Peyer's patch (tissue), 4 donors: ENCODE results near the gene PHLDB3. TPM values are rescaled to one million over a fixed set of nuclear protein-coding genes. Genes with fewer than 3 reads are reported as not detected.

Experiments
- DNase-seq, 3 donors: peaks; one replicate each; pipeline ENCODE4 v3.0.0-alpha.2; 2017 to 2019
- H3K27ac ChIP-seq, 4 donors: fragments of 200-600 bp; sonication (generic); one replicate each; pipeline ENCODE4 v1.5.1; 2016 to 2019
- H3K27me3 ChIP-seq, 2 donors: fragments of 200-600 bp; sonication (generic); one replicate each; pipeline ENCODE4 v1.5.1; 2019
- H3K36me3 ChIP-seq, 3 donors: fragments of 200-600 bp; sonication (generic); one replicate each; pipeline ENCODE4 v1.5.1; 2016 to 2019
- H3K4me1 ChIP-seq, 4 donors: fragments of 200-600 bp; sonication (generic); one replicate each; pipeline ENCODE4 v1.5.1; 2016 to 2019
- H3K4me3 ChIP-seq, 4 donors: fragments of 200-600 bp; sonication (generic); 1 replicate in 3 of 4; 2 replicates in 1 of 4; pipeline ENCODE4 v1.5.1; 2016 to 2019; ENCODE audit warnings: mild to moderate bottlenecking in 1 of 4
- H3K9me3 ChIP-seq, 4 donors: fragments of 200-600 bp; sonication (generic); one replicate each; pipeline ENCODE4 v1.5.1; 2016 to 2019; ENCODE audit warnings: mild to moderate bottlenecking in 1 of 4
- CTCF ChIP-seq, 6 experiments: fragments of 450-650 bp in 4 of 6; fragments of 200-600 bp in 2 of 6; sonication (generic) in 1 of 6; IDR thresholded peaks; one replicate each; pipeline ENCODE4 v1.5.1; 2017 to 2019; ENCODE audit warnings: antibody characterized with exemption in 6 of 6, mild to moderate bottlenecking in 3 of 6, moderate library complexity in 1 of 6
- POLR2A ChIP-seq, 2 donors: fragments of 450-650 bp; IDR thresholded peaks; one replicate each; pipeline ENCODE4 v1.5.1; 2017; ENCODE audit warnings: antibody characterized with exemption in 2 of 2, mild to moderate bottlenecking in 2 of 2, moderate library complexity in 2 of 2
- total RNA-seq, 4 donors: library from RNA; depleted of rRNA; stranded (reverse); fragments of >200 nt; gene quantifications; one replicate each; pipeline ENCODE4 v1.1.0, GENCODE V29; 2016

PHLDB3 gene
- total RNA-seq, 4 donors from 2014 or later = 13.0 to 23.4 (median 18.0) TPM

DNA sequence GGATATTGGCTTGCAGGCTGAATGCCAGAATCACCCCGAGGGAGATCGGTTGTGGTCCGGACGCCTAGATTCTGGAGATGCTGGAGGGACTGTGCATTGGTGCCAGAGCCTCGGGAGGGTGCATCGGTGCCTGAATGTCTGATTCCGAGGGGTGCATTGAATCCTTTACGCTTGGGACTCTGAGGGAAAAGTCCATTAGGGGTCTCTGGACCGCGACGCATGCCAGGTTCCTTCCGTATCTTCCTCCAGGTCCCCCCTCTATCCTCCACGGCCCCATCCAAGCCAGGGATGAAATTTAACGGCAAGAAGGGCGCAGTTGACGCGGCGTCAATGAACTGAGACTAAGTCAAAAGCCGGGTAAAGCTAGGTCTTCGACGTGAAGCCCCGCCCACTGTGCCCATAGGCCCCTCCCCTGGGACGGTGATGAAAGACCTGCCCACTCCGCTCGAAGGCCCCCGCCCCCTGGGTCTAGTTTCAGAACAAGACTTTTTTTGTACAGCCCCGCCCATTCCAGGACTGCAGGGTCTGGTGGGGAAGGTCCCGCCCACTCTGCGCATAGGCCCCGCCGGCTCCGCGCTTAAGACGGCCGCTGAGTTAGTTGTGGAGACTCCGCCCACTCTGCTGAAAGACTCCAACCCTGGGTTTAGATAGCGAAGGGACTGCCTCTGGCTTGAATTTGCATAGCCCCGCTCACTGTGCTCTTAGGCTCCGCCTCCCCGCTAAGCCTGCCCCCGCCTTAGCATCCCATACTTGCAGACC, 29.2 kb upstream of the PHLDB3 start:
- H3K27me3 ChIP-seq = no peaks in the 10 kb centered on the region
- H3K27ac ChIP-seq = peak overlapping the region; percentile 75 to 95 (median 88)
- peak overlapping the region; percentile 51 to 77 (median 61) for H3K4me3 ChIP-seq
- DNase-seq = peak; percentile 97 to 98 (median 98)
- peak in 1 of 2 donors; percentile 8 for TF ChIP-seq POLR2A (IDR thresholded peaks at IDR 0.05)
- TF ChIP-seq CTCF (IDR thresholded peaks at IDR 0.05) = no peak
- peaks cover 0 to 19% (median 0%) of the 10 kb centered on the region in 4 donors for H3K4me1 ChIP-seq
- no peaks in the 10 kb centered on the region for H3K9me3 ChIP-seq
- peaks cover 0 to 12% (median 0%) of the 10 kb centered on the region in 3 donors for H3K36me3 ChIP-seq

GRCh38 chr19:43532962-43533545, 28.5 kb upstream of the PHLDB3 start, which contains the start of gene ZNF575:
ZNF575 (plus strand) TSS chr19:43533188; CDS start chr19:43534423, 1,235 bp downstream.
- Histone ChIP-seq H3K9me3 (no peaks in the 10 kb centered on the region), H3K4me1 (peaks cover 0 to 20% (median 0%) of the 10 kb centered on the region in 4 donors), H3K27ac (peak within 1 kb of the TSS; percentile 75 to 95 (median 88)), H3K36me3 (peaks cover 0 to 5% (median 0%) of the 10 kb centered on the region in 3 donors), H3K4me3 (peak within 1 kb of the TSS; percentile 51 to 77 (median 61)), H3K27me3 (no peaks in the 10 kb centered on the region)
- peak; percentile 87 to 94 (median 94) for DNase-seq
- TF ChIP-seq CTCF (IDR thresholded peaks at IDR 0.05) = peak in 1 of 6 experiments; percentile 6
- no peak for TF ChIP-seq POLR2A (IDR thresholded peaks at IDR 0.05)

DNA sequence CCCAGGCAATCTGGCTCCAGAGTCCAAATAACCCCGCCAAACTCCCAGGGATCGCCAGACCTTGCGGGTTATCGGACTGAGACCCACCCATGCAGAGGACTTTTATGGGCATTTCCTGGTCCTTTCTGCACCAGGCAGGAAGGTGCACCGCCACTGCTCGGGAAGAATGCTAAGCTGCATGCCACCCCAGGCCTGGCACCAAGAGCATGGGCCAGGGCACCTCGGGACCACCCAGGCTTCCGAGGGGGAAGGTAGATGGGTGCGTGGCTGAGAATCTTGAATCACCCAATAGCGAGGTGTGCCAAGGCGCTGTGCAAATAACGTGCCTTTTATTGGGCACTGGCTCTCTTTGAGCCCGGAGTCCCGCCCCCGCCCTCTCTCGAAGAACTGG, 28.0 kb upstream of the PHLDB3 start:
- Histone ChIP-seq H3K9me3 (no peaks in the 10 kb centered on the region), H3K4me3 (peak overlapping the region; percentile 51 to 77 (median 61)), H3K27me3 (no peaks in the 10 kb centered on the region), H3K27ac (peak overlapping the region; percentile 75 to 95 (median 88)), H3K36me3 (no peaks in the 10 kb centered on the region), H3K4me1 (peaks cover 0 to 25% (median 2%) of the 10 kb centered on the region in 4 donors)
- no peak for TF ChIP-seq CTCF (IDR thresholded peaks at IDR 0.05)
- TF ChIP-seq POLR2A (IDR thresholded peaks at IDR 0.05) = no peak
- peak in 1 of 3 donors; percentile 82 for DNase-seq

DNA sequence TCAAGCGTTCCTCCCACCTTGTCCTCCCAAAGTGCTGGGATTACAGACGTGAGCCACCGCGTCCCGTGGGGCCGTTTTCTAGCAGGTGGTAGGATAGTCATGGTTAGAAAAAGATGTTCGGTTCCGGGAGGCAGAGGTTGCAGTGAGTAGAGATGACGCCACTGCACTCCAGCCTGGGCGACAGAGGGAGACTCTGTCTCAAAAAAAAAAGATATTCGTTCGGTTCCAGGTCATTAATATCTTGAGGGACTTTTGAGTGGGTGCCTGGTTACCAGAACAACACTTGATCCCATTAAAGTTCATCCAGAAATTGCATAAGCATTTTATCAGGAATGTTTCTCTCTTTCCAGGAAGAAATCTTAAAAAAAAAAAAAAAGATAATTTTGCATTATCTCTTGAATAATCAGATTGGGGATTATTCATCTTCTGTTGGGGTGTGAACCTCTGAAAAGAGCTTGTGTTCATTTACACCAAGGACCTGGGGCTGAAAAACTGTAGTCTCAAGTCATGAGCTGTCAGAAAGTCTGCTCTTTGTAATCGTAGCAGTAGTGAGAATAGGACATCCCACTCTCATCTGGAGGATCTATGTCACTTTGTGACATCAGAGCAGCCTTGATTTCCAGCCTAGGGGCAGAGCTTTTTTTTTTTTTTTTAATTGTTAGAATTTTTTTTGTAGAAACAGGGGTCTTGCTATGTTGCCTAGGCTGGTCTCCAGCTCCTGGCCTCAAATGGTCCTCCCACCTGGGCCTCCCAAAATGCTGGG, 23.5 kb upstream of the PHLDB3 start:
- Histone ChIP-seq H3K9me3 (no peaks in the 10 kb centered on the region), H3K27me3 (no peaks in the 10 kb centered on the region), H3K4me1 (peaks cover 0 to 27% (median 7%) of the 10 kb centered on the region in 4 donors), H3K36me3 (no peaks in the 10 kb centered on the region), H3K4me3 (peak overlapping the region in 3 of 4 donors; percentile 73 to 88 (median 86)), H3K27ac (peak overlapping the region; percentile 79 to 90 (median 86))
- DNase-seq = peak in 1 of 3 donors; percentile 66
- TF ChIP-seq CTCF (IDR thresholded peaks at IDR 0.05) (peak in 2 of 6 experiments; percentile 7 to 9), POLR2A (IDR thresholded peaks at IDR 0.05) (no peak)
